SK-N-SH treated with all-trans-retinoic acid at 6 μM for 48 hours (cell line): Measurements from ENCODE around the gene NSD2.

Source experiments
- ATAC-seq: fragments of 200-7000 bp; cut with Tn5 transposase; 3 replicates; pipeline ENCODE4 v1.9.1; 2020; ENCODE audit warnings: mild to moderate bottlenecking, moderate library complexity
- ARNTL ChIP-seq: fragments of 450-650 bp; formaldehyde crosslinking; IDR thresholded peaks from 2 replicates; pipeline ENCODE4 v1.5.0; 2020; ENCODE audit warnings: low read depth, mild to moderate bottlenecking, moderate library complexity, borderline replicate concordance
- CREB5 ChIP-seq: fragments of 250-450 bp; sonication (Bioruptor Pico); IDR thresholded peaks from 2 replicates; pipeline ENCODE4 v1.5.1; 2020; ENCODE audit warnings: low read depth, mild to moderate bottlenecking, moderate library complexity
- CSDC2 ChIP-seq: fragments of 250-450 bp; sonication (Bioruptor Pico); IDR thresholded peaks from 2 replicates; pipeline ENCODE4 v1.5.0; 2020; ENCODE audit warnings: mild to moderate bottlenecking, moderate library complexity
- ESRRG ChIP-seq: fragments of 250-450 bp; sonication (Bioruptor Pico); IDR thresholded peaks from 2 replicates; pipeline ENCODE4 v1.6.1; 2021; ENCODE audit warnings: mild to moderate bottlenecking
- GLIS3 ChIP-seq: fragments of 250-450 bp; sonication (Bioruptor Pico); IDR thresholded peaks from 2 replicates; pipeline ENCODE4 v1.5.0; 2020; ENCODE audit warnings: mild to moderate bottlenecking, moderate library complexity
- ISL1 ChIP-seq: fragments of 250-450 bp; sonication (Bioruptor Pico); IDR thresholded peaks from 2 replicates; pipeline ENCODE4 v2.1.2; 2022; ENCODE audit warnings: mild to moderate bottlenecking, moderate library complexity
- OSR1 ChIP-seq: fragments of 250-450 bp; sonication (Bioruptor Pico); IDR thresholded peaks from 2 replicates; pipeline ENCODE4 v1.8.0; 2022; ENCODE audit warnings: moderate library complexity, mild to moderate bottlenecking, inconsistent platforms
- PATZ1 ChIP-seq: fragments of 250-450 bp; sonication (Bioruptor Pico); IDR thresholded peaks from 2 replicates; pipeline ENCODE4 v1.8.0; 2020; ENCODE audit warnings: mild to moderate bottlenecking, moderate library complexity, borderline replicate concordance
- POU6F1 ChIP-seq: fragments of 250-450 bp; sonication (Bioruptor Pico); IDR thresholded peaks from 2 replicates; pipeline ENCODE4 v1.8.0; 2021; ENCODE audit warnings: low read depth, mild to moderate bottlenecking, moderate library complexity, borderline replicate concordance
- PPARA ChIP-seq: fragments of 250-450 bp; sonication (Bioruptor Pico); IDR thresholded peaks from 2 replicates; pipeline ENCODE4 v1.5.0; 2020; ENCODE audit warnings: mild to moderate bottlenecking, borderline replicate concordance
- RARB ChIP-seq: fragments of 250-450 bp; sonication (Bioruptor Pico); IDR thresholded peaks from 2 replicates; pipeline ENCODE4 v1.8.0; 2021; ENCODE audit warnings: mild to moderate bottlenecking, moderate library complexity
- SNAI2 ChIP-seq: fragments of 250-450 bp; sonication (Bioruptor Pico); IDR thresholded peaks from 2 replicates; pipeline ENCODE4 v1.5.0; 2020; ENCODE audit warnings: mild to moderate bottlenecking, moderate library complexity
- TCF4 ChIP-seq: fragments of 250-450 bp; sonication (Bioruptor Pico); IDR thresholded peaks from 2 replicates; pipeline ENCODE4 v1.8.0; 2021; ENCODE audit warnings: mild to moderate bottlenecking, moderate library complexity, borderline replicate concordance
- TOX ChIP-seq: fragments of 250-450 bp; sonication (Bioruptor Pico); IDR thresholded peaks from 2 replicates; pipeline ENCODE4 v1.8.0; 2021; ENCODE audit warnings: mild to moderate bottlenecking, moderate library complexity, borderline replicate concordance
- TSHZ2 ChIP-seq: fragments of 250-450 bp; sonication (Bioruptor Pico); IDR thresholded peaks from 2 replicates; pipeline ENCODE4 v1.5.0; 2020; ENCODE audit warnings: mild to moderate bottlenecking, moderate library complexity
- ZC3H10 ChIP-seq: fragments of 250-450 bp; sonication (Bioruptor Pico); IDR thresholded peaks from 2 replicates; pipeline ENCODE4 v1.5.1; 2021; ENCODE audit warnings: mild to moderate bottlenecking, moderate library complexity
- ZFP3 ChIP-seq: fragments of 250-450 bp; sonication (Bioruptor Pico); IDR thresholded peaks from 2 replicates; pipeline ENCODE4 v1.5.0; 2020; ENCODE audit warnings: mild to moderate bottlenecking, moderate library complexity
- ZNF70 ChIP-seq: fragments of 450-650 bp; formaldehyde crosslinking; IDR thresholded peaks from 2 replicates; pipeline ENCODE4 v1.5.0; 2020; ENCODE audit warnings: mild to moderate bottlenecking, moderate library complexity
- ZNF8 ChIP-seq: fragments of 450-650 bp; formaldehyde crosslinking; IDR thresholded peaks from 2 replicates; pipeline ENCODE4 v1.5.0; 2020; ENCODE audit warnings: mild to moderate bottlenecking, moderate library complexity

The NSD2 gene

GRCh38 chr4:1868293-1868692 is 2.9 kb upstream of the NSD2 start (continued):
- TF ChIP-seq TOX: no peak
- TF ChIP-seq GLIS3: no peak
- TF ChIP-seq ISL1 (CRISPR knock-in tag): no peak
- TF ChIP-seq TSHZ2 (CRISPR knock-in tag): no peak
- TF ChIP-seq PPARA (CRISPR knock-in tag): no peak
- no peak for TF ChIP-seq CREB5 (CRISPR knock-in tag)
- TF ChIP-seq ARNTL: no peak

GRCh38 chr4:1868912-1869311 is 2.3 kb upstream of the NSD2 start:
- ATAC-seq: no peak

GRCh38 chr4:1869530-1870327 is 1.5 kb upstream of the NSD2 start:
- no peak; the same call in 1 of the 3 replicates for ATAC-seq
- TF ChIP-seq TSHZ2 (CRISPR knock-in tag): no peak
- TF ChIP-seq RARB (CRISPR knock-in tag): no peak
- no peak for TF ChIP-seq TOX
- no peak for TF ChIP-seq ARNTL
- no peak for TF ChIP-seq ZC3H10 (CRISPR knock-in tag)
- no peak for TF ChIP-seq ISL1 (CRISPR knock-in tag)
- TF ChIP-seq PATZ1: no peak
- no peak for TF ChIP-seq PPARA (CRISPR knock-in tag)
- no peak for TF ChIP-seq OSR1
- TF ChIP-seq, all 23 proteins: peak for 0

More at GRCh38 chr4:1868912-1869311, 2.3 kb upstream of the NSD2 start:
- no peak for TF ChIP-seq ARNTL
- no peak for TF ChIP-seq CSDC2 (CRISPR knock-in tag)
- no peak for TF ChIP-seq ESRRG (CRISPR knock-in tag)
- TF ChIP-seq PATZ1: no peak
- TF ChIP-seq ZC3H10 (CRISPR knock-in tag): no peak
- TF ChIP-seq GLIS3: no peak
- TF ChIP-seq ZNF8 (CRISPR knock-in tag): no peak
- no peak for TF ChIP-seq ISL1 (CRISPR knock-in tag)
- no peak for TF ChIP-seq PPARA (CRISPR knock-in tag)

- peak; percentile 88 for ATAC-seq
- TF ChIP-seq PATZ1: no peak
- TF ChIP-seq ESRRG (CRISPR knock-in tag): no peak
- TF ChIP-seq SNAI2 (CRISPR knock-in tag): no peak
- no peak for TF ChIP-seq POU6F1 (CRISPR knock-in tag)
- TF ChIP-seq CREB5 (CRISPR knock-in tag): no peak
- no peak for TF ChIP-seq ZFP3 (CRISPR knock-in tag)
- TF ChIP-seq TOX: no peak
- no peak for TF ChIP-seq GLIS3
- no peak for TF ChIP-seq ZNF70 (CRISPR knock-in tag)
- no peak for TF ChIP-seq TCF4 (CRISPR knock-in tag)
Measured at GRCh38 chr4:1870328-1870577, 940 bp upstream of the NSD2 start.
